Stomach (tissue), 9 donors: ENCODE measurements around the gene ANGPTL2. TPM values are rescaled to one million over a fixed set of nuclear protein-coding genes. Genes with fewer than 3 reads are reported as not detected.

Source experiments
- DNase-seq, 2 donors: peaks; one replicate each; pipeline versions ENCODE4 v3.0.0 to v3.0.0-alpha.2; 2013 to 2019
- H3K27ac ChIP-seq, 5 donors: fragments of 200-600 bp in 4 of 5; sonication (generic) in 4 of 5; one replicate each; pipeline ENCODE4 v1.5.1; 2013 to 2019; ENCODE audit warnings: mild to moderate bottlenecking in 1 of 5, moderate library complexity in 1 of 5
- H3K27me3 ChIP-seq, 3 donors: fragments of 200-600 bp; sonication (generic); one replicate each; pipeline ENCODE4 v1.5.1; 2017 to 2019; ENCODE audit warnings: mixed run types in 1 of 3
- H3K36me3 ChIP-seq, 4 donors: fragments of 200-600 bp; sonication (generic); 1 replicate in 3 of 4; 2 replicates in 1 of 4; pipeline ENCODE4 v1.5.1; 2016 to 2019
- H3K4me1 ChIP-seq, 4 donors: fragments of 200-600 bp; sonication (generic); one replicate each; pipeline ENCODE4 v1.5.1; 2016 to 2019
- H3K4me3 ChIP-seq, 4 donors: fragments of 200-600 bp; sonication (generic) in 3 of 4; one replicate each; pipeline ENCODE4 v1.5.1; 2016 to 2019; ENCODE audit warnings: mild to moderate bottlenecking in 1 of 4
- H3K9me3 ChIP-seq, 4 donors: fragments of 200-600 bp; sonication (generic); one replicate each; pipeline ENCODE4 v1.5.1; 2016 to 2019
- EP300 ChIP-seq: sonication (generic); formaldehyde crosslinking; IDR thresholded peaks from one replicate; pipeline ENCODE4 v1.6.1; 2017; ENCODE audit warnings: antibody characterized with exemption
- POLR2A ChIP-seq, 4 donors: fragments of 450-650 bp; IDR thresholded peaks; one replicate each; pipeline ENCODE4 v1.6.1; 2016; ENCODE audit warnings: antibody characterized with exemption in 4 of 4, control low read depth in 2 of 4, mild to moderate bottlenecking in 1 of 4, moderate library complexity in 1 of 4
- POLR2AphosphoS5 ChIP-seq, 3 donors: sonication (generic); formaldehyde crosslinking; IDR thresholded peaks; one replicate each; pipeline ENCODE4 v1.6.1; 2016; ENCODE audit warnings: antibody characterized with exemption in 3 of 3
- WGBS, 5 donors: extraction: QIAGEN DNeasy Blood & Tissue Kit in 3 of 5; methylation state at CpG; one replicate each; pipeline versions ENCODE4 v1.1.5 to v1.1.7; 2013 to 2018; 5-methylcytosine and 5-hydroxymethylcytosine counted together
- intact Hi-C: fragments of 100-400 bp; cut with DNase I; formaldehyde crosslinking; loops from one replicate; pipeline ENCODE4 v1.15.1; 2023; ENCODE audit warnings: low total_unique reads
- polyA plus RNA-seq, 3 donors: library from polyadenylated mRNA; stranded (reverse); fragments of 200-250 nt; gene quantifications; one replicate each; pipeline ENCODE4 v1.2.3, GENCODE V29; 2013
- total RNA-seq, 5 donors: library from RNA; depleted of rRNA; stranded (reverse); fragments of >200 nt; gene quantifications; one replicate each; pipeline versions ENCODE4 v1.1.0 to v1.2.3, GENCODE V29; 2014 to 2016
- TF ChIP-seq, protein P1 (sequence below), 7 experiments: fragments of 450-650 bp in 4 of 7; fragments of 200-600 bp in 3 of 7; sonication (generic) in 3 of 7; IDR thresholded peaks; one replicate each; pipeline ENCODE4 v1.5.1; 2016 to 2019; ENCODE audit warnings: antibody characterized with exemption in 7 of 7, control low read depth in 2 of 7, mild to moderate bottlenecking in 1 of 7
- donor health status: healthy with polysubstance abuse.
- donor health status: Bipolar disorder and iron deficiency.
- donor health status: healthy.

ANGPTL2 gene
- total and polyA plus RNA-seq, 8 donors, result 5.7 to 26.3 (median 10.2) TPM

DNA sequence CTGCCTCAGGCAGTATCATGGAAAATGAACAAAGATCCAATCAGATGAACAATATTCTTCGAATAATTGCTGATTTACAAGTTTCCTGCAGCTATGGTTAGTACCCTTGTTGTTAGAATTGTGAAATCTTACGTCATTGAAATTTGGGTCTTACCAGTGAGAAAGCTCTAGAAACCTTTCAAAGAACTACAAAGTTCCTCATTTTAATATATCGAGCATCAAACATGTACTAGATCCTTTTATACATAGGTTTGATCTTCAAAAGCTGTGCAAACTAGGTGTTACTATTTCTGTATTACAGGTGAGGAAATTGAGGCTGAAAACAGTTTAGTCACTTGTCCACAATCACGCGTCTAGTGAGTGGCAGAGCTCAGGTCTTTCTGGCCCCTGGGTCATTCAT, 43.7 kb upstream of the ANGPTL2 start:
- intact Hi-C loops, result no loop called here
- H3K27ac ChIP-seq, result no peak overlapping the region

DNA sequence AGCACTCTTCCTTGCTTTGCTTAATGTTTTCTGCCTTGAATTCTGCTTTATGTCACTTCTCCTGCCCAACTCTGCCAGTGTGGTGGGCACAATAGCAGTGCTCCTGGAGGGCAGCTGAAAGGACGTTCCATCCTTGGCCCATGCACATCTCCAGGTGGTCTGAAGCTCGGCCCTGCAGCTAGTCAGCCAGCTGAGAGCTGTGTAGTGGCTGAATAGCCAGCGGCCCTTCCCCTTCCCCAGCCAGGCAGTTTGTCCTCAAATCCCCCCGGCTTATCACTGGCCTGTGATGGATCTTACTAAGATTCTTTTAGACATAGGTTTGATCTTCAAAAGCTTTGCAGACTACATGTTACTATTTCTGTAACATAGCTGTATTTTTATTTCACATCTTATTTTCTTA, 42.7 kb upstream of the ANGPTL2 start:
- TF ChIP-seq, protein P1, sequence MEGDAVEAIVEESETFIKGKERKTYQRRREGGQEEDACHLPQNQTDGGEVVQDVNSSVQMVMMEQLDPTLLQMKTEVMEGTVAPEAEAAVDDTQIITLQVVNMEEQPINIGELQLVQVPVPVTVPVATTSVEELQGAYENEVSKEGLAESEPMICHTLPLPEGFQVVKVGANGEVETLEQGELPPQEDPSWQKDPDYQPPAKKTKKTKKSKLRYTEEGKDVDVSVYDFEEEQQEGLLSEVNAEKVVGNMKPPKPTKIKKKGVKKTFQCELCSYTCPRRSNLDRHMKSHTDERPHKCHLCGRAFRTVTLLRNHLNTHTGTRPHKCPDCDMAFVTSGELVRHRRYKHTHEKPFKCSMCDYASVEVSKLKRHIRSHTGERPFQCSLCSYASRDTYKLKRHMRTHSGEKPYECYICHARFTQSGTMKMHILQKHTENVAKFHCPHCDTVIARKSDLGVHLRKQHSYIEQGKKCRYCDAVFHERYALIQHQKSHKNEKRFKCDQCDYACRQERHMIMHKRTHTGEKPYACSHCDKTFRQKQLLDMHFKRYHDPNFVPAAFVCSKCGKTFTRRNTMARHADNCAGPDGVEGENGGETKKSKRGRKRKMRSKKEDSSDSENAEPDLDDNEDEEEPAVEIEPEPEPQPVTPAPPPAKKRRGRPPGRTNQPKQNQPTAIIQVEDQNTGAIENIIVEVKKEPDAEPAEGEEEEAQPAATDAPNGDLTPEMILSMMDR (IDR thresholded peaks at IDR 0.05), result no peak
- TF ChIP-seq EP300 (no peak), POLR2A (IDR thresholded peaks at IDR 0.05) (no peak), POLR2AphosphoS5 (IDR thresholded peaks at IDR 0.05) (no peak)
- WGBS, 5 donors, result 90 to 98% (median 91%) methylated on average over 4 of the region's 4 CpGs
- Histone ChIP-seq H3K4me1 (peaks cover 0 to 13% (median 6%) of the 10 kb centered on the region in 4 donors), H3K4me3 (no peak overlapping the region), H3K27me3 (no peaks in the 10 kb centered on the region), H3K36me3 (peaks cover 0 to 30% (median 20%) of the 10 kb centered on the region in 4 donors), H3K27ac (no peak overlapping the region), H3K9me3 (no peaks in the 10 kb centered on the region)
- peak in 1 of 2 donors; percentile 24 for DNase-seq
- intact Hi-C loops, result no loop called here

More for the DNA sequence above, 43.7 kb upstream of the ANGPTL2 start:
- Histone ChIP-seq H3K9me3 (no peaks in the 10 kb centered on the region), H3K4me1 (peaks cover 0 to 13% (median 6%) of the 10 kb centered on the region in 4 donors), H3K4me3 (no peak overlapping the region), H3K27me3 (no peaks in the 10 kb centered on the region), H3K36me3 (peaks cover 0 to 30% (median 20%) of the 10 kb centered on the region in 4 donors)
- DNase-seq, result no peak
- WGBS, 5 donors, result 87 to 93% (median 91%) methylated on average over 5 of the region's 5 CpGs
- TF ChIP-seq, protein P1 (IDR thresholded peaks at IDR 0.05), result no peak
- no peak for TF ChIP-seq POLR2A (IDR thresholded peaks at IDR 0.05)

DNA sequence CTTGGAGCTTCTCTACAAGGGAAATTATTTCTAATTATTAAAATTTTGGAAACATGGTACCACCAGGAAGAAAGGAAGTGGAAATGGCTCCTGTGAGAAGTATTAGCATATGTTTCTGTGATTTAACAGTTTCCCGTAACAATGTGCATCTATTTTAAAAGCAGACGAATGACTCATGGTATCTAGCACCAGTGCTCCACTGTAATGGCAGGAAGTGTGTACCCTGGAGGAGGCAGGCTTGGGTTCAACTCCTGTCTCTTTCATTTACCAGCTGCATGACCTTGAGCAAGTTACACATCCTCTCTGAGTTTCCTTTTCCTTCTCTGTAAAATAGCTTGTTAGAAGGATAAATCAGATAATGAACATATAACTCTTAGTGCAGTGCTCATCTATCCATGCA, 41.0 kb upstream of the ANGPTL2 start:
- WGBS, 5 donors, result 41 to 74% (median 58%) methylated on average over 2 of the region's 2 CpGs
- H3K36me3 ChIP-seq, result peaks cover 0 to 17% (median 13%) of the 10 kb centered on the region in 4 donors
- peak in 1 of 2 donors; percentile 41 for DNase-seq
- H3K4me1 ChIP-seq, result peaks cover 0 to 22% (median 10%) of the 10 kb centered on the region in 4 donors
- no peak for TF ChIP-seq EP300
- TF ChIP-seq POLR2AphosphoS5 (IDR thresholded peaks at IDR 0.05), result peak in 1 of 3 donors; percentile 27
- H3K4me3 ChIP-seq, result no peak overlapping the region
- H3K9me3 ChIP-seq, result no peaks in the 10 kb centered on the region
- intact Hi-C loops, result no loop called here
- no peak overlapping the region for H3K27ac ChIP-seq
- no peaks in the 10 kb centered on the region for H3K27me3 ChIP-seq

DNA sequence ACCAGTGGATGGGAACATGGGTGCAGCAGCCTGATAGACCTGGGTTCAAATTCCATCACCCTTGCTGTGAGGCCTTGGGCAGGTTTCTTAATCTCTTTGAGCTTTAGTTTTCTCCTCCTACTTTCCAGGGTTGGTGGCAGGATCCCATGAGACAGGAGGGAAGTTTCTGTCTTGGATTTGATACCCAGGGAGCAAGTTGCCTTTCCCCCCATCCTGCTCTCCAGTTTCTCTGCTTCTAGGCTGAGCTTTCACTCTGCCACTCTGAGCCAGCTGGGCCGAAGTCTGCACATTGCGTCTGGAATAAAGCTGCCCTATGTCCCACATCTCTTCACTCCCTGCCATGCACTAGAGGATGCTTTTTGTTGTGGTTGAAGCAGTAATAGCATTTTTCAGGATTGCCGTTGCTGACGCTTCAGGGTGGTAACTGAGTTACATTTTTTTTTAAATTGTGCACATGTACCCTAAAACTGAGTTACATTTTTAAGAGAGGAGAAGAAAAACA, 40.5 kb upstream of the ANGPTL2 start:
- peak overlapping the region in 2 of 5 donors; percentile 6 to 15 for H3K27ac ChIP-seq
- H3K4me3 ChIP-seq, result no peak overlapping the region
- no peaks in the 10 kb centered on the region for H3K27me3 ChIP-seq
- no peaks in the 10 kb centered on the region for H3K9me3 ChIP-seq
- peak in 1 of 2 donors; percentile 7 for DNase-seq
- TF ChIP-seq POLR2AphosphoS5 (IDR thresholded peaks at IDR 0.05), result no peak
- TF ChIP-seq EP300, result no peak
- no peak for TF ChIP-seq POLR2A (IDR thresholded peaks at IDR 0.05)
- TF ChIP-seq, protein P1 (IDR thresholded peaks at IDR 0.05), result no peak
- peaks cover 0 to 22% (median 10%) of the 10 kb centered on the region in 4 donors for H3K4me1 ChIP-seq
- WGBS, 5 donors, result 69 to 93% (median 87%) methylated on average over 4 of the region's 4 CpGs
- H3K36me3 ChIP-seq, result peaks cover 0 to 14% (median 8%) of the 10 kb centered on the region in 4 donors
- intact Hi-C loops, result no loop called here
